T1000 (cell line): Measurements from ENCODE around the gene PRSS21.

Experiments used
- DNase-seq: peaks from one replicate; lab custom pipeline; 2025; ENCODE audit warnings: mixed read lengths; lab: John Stamatoyannopoulos, UW

Gene PRSS21

GRCh38 chr16:2779978-2780898 lies 36.8 kb upstream of the PRSS21 start:
- no peak for DNase-seq

GRCh38 chr16:2782583-2783351 lies 34.3 kb upstream of the PRSS21 start:
- no peak for DNase-seq

GRCh38 chr16:2783581-2784357 lies 33.3 kb upstream of the PRSS21 start:
- no peak for DNase-seq

- no peak for DNase-seq
Measured at GRCh38 chr16:2784358-2785100, 32.5 kb upstream of the PRSS21 start.

GRCh38 chr16:2785101-2785991 lies 31.7 kb upstream of the PRSS21 start:
- DNase-seq = no peak

GRCh38 chr16:2786061-2786825 lies 30.8 kb upstream of the PRSS21 start:
- no peak for DNase-seq

GRCh38 chr16:2786826-2787151 lies 30.2 kb upstream of the PRSS21 start:
- DNase-seq = no peak

- no peak for DNase-seq
Measured at GRCh38 chr16:2787406-2787805, 29.6 kb upstream of the PRSS21 start, which contains the start of gene PRSS33. Gene PRSS33 (minus strand): TSS chr16:2787560. CDS start chr16:2786547, 1,013 bp downstream.

- no peak for DNase-seq
Measured at GRCh38 chr16:2787961-2788360, 29.1 kb upstream of the PRSS21 start.

GRCh38 chr16:2790631-2791030 lies 26.4 kb upstream of the PRSS21 start:
- no peak for DNase-seq

GRCh38 chr16:2791174-2791573 lies 25.9 kb upstream of the PRSS21 start:
- no peak for DNase-seq

GRCh38 chr16:2792940-2793339 lies 24.1 kb upstream of the PRSS21 start:
- no peak for DNase-seq

GRCh38 chr16:2795395-2796143 lies 21.5 kb upstream of the PRSS21 start:
- DNase-seq = no peak

GRCh38 chr16:2798723-2799204 lies 18.3 kb upstream of the PRSS21 start:
- no peak for DNase-seq

- no peak for DNase-seq
Measured at GRCh38 chr16:2799205-2799858, 17.7 kb upstream of the PRSS21 start.

GRCh38 chr16:2799859-2800226 lies 17.2 kb upstream of the PRSS21 start:
- DNase-seq = no peak

GRCh38 chr16:2803545-2804195 lies 13.4 kb upstream of the PRSS21 start:
- DNase-seq = no peak

GRCh38 chr16:2804728-2805127 lies 12.3 kb upstream of the PRSS21 start:
- no peak for DNase-seq
